ENCODE measurements around the gene CHRNA4.
"Not testable (repeated sequence)": the region's sequence is repeated elsewhere in the genome, so short reads cannot be mapped to it uniquely, and the experiment has no call there.

DNA sequence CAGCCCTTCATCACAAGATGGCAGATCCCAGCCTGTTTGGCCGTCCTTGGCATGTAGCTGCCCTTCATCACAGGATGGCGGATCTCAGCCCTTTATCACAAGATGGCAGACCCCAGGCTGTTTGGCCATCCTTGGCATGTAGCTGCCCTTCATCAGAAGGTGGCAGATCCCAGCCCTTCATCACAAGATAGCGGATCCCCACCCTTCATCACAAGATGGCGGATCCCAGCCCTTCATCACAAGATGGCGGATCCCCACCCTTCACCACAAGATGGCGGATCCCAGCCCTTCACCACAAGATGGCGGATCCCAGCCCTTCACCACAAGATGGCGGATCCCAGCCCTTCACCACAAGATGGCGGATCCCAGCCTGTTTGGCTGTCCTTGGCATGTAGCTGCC lies 26.1 kb downstream of the CHRNA4 start:
- not testable (repeated sequence) for TF ChIP-seq POLR2A (IDR thresholded peaks at IDR 0.05)
- TF ChIP-seq, protein P1, sequence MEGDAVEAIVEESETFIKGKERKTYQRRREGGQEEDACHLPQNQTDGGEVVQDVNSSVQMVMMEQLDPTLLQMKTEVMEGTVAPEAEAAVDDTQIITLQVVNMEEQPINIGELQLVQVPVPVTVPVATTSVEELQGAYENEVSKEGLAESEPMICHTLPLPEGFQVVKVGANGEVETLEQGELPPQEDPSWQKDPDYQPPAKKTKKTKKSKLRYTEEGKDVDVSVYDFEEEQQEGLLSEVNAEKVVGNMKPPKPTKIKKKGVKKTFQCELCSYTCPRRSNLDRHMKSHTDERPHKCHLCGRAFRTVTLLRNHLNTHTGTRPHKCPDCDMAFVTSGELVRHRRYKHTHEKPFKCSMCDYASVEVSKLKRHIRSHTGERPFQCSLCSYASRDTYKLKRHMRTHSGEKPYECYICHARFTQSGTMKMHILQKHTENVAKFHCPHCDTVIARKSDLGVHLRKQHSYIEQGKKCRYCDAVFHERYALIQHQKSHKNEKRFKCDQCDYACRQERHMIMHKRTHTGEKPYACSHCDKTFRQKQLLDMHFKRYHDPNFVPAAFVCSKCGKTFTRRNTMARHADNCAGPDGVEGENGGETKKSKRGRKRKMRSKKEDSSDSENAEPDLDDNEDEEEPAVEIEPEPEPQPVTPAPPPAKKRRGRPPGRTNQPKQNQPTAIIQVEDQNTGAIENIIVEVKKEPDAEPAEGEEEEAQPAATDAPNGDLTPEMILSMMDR (IDR thresholded peaks at IDR 0.05), result not testable (repeated sequence)
